A549 (cell line): ENCODE data around the gene ADAM12. TPM values are rescaled to one million over a fixed set of nuclear protein-coding genes. Genes with fewer than 3 reads are reported as not detected.

Source experiments
- ATAC-seq, 2 experiments: fragments of 200-7000 bp in 1 of 2; fragments of >200 bp in 1 of 2; cut with Nextera tagmentation in 1 of 2; cut with Tn5 transposase in 1 of 2; 3 replicates each; pipeline versions ENCODE4 v1.8.0 to v1.9.1; 2018 to 2020; ENCODE audit warnings: mild to moderate bottlenecking in 1 of 2, moderate library complexity in 1 of 2
- CTCF ChIA-PET: fragments of 300-600 bp; sonication (Branson Sonifier 250); formaldehyde crosslinking; extraction: SDS; loops from one replicate; lab custom pipeline; 2021; ENCODE audit warnings: antibody characterized with exemption, inconsistent platforms; lab: Yijun Ruan, JAX
- POLR2A ChIA-PET: fragments of 350-600 bp; formaldehyde crosslinking; extraction: SDS; loops from one replicate; lab custom pipeline; 2021; ENCODE audit warnings: antibody characterized with exemption, inconsistent platforms; lab: Yijun Ruan, JAX
- DNase-seq, 2 experiments: peaks; one replicate each; pipeline versions ENCODE4 v3.0.0 to v3.0.0-alpha.2; 2011 to 2016; ENCODE audit warnings: low read depth in 1 of 2, low spot score in 1 of 2
- FAIRE-seq: peaks from 2 replicates; lab custom pipeline; 2011; peaks lifted over from hg19 to GRCh38; lab: Jason Lieb, UNC
- H3K27ac ChIP-seq, 2 experiments: fragments of >200 bp; sonication (Bioruptor Twin); formaldehyde crosslinking; 3 replicates each; pipeline ENCODE4 v1.5.1; 2016 to 2017
- H3K4me1 ChIP-seq: fragments of >200 bp; sonication (Bioruptor Twin); formaldehyde crosslinking; 3 replicates; pipeline ENCODE4 v1.6.1; 2016
- H3K4me2 ChIP-seq: fragments of >200 bp; sonication (Bioruptor Twin); formaldehyde crosslinking; 3 replicates; pipeline ENCODE4 v1.6.1; 2016
- H3K4me3 ChIP-seq: fragments of >200 bp; sonication (Bioruptor Twin); formaldehyde crosslinking; 3 replicates; pipeline ENCODE4 v1.5.1; 2016
- H3K9me3 ChIP-seq: fragments of >200 bp; sonication (Bioruptor Twin); formaldehyde crosslinking; 3 replicates; pipeline ENCODE4 v1.6.1; 2016
- ATOH8 ChIP-seq: fragments of 250-450 bp; sonication (Bioruptor Pico); IDR thresholded peaks from 2 replicates; pipeline ENCODE4 v1.5.0; 2020; ENCODE audit warnings: low read depth, mild to moderate bottlenecking, moderate library complexity
- CBX2 ChIP-seq: fragments of 200-600 bp; sonication (generic); IDR thresholded peaks from 2 replicates; pipeline ENCODE4 v1.6.1; 2016; ENCODE audit warnings: low read depth, mild to moderate bottlenecking, borderline replicate concordance
- CBX8 ChIP-seq: fragments of 200-600 bp; sonication (generic); IDR thresholded peaks from 2 replicates; pipeline ENCODE4 v1.6.1; 2016
- CHD4 ChIP-seq: fragments of 200-600 bp; sonication (generic); IDR thresholded peaks from 2 replicates; pipeline ENCODE4 v1.6.1; 2016; ENCODE audit warnings: antibody characterized with exemption, mild to moderate bottlenecking, borderline replicate concordance
- CTCF ChIP-seq: fragments of >200 bp; sonication (Bioruptor Twin); formaldehyde crosslinking; IDR thresholded peaks from 3 replicates; pipeline ENCODE4 v1.5.1; 2016
- EHF ChIP-seq: fragments of 250-450 bp; sonication (Bioruptor Pico); IDR thresholded peaks from 2 replicates; pipeline ENCODE4 v1.5.0; 2020; ENCODE audit warnings: mild to moderate bottlenecking
- ESRRA ChIP-seq: fragments of 150-350 bp; IDR thresholded peaks from 2 replicates; pipeline ENCODE4 v1.6.1; 2014; ENCODE audit warnings: mild to moderate bottlenecking, low read length, borderline replicate concordance
- FOSL2 ChIP-seq, 2 experiments: fragments of 450-650 bp in 1 of 2; fragments of >200 bp in 1 of 2; sonication (Bioruptor Twin) in 1 of 2; formaldehyde crosslinking; IDR thresholded peaks; 2 replicates each; pipeline versions ENCODE4 v1.5.0 to v1.6.1; 2016 to 2020; ENCODE audit warnings: mild to moderate bottlenecking in 1 of 2, moderate library complexity in 1 of 2
- GATA3 ChIP-seq: IDR thresholded peaks from 2 replicates; pipeline ENCODE4 v1.6.1; 2012; ENCODE audit warnings: borderline replicate concordance
- HES2 ChIP-seq: fragments of >200 bp; sonication (Bioruptor Twin); formaldehyde crosslinking; IDR thresholded peaks from 2 replicates; pipeline ENCODE4 v1.6.1; 2016
- HEYL ChIP-seq: fragments of 250-450 bp; sonication (Bioruptor Pico); IDR thresholded peaks from 2 replicates; pipeline ENCODE4 v1.8.0; 2021; ENCODE audit warnings: mild to moderate bottlenecking, moderate library complexity
- HMGXB4 ChIP-seq: fragments of 250-450 bp; sonication (Bioruptor Pico); IDR thresholded peaks from 2 replicates; pipeline ENCODE4 v1.5.0; 2021; ENCODE audit warnings: mild to moderate bottlenecking, moderate library complexity, borderline replicate concordance
- HOXB5 ChIP-seq: fragments of 250-450 bp; sonication (Bioruptor Pico); IDR thresholded peaks from 2 replicates; pipeline ENCODE4 v1.5.0; 2020; ENCODE audit warnings: mild to moderate bottlenecking, moderate library complexity
- KDM1A ChIP-seq: fragments of 200-600 bp; sonication (generic); IDR thresholded peaks from 2 replicates; pipeline ENCODE4 v1.6.1; 2016; ENCODE audit warnings: low read depth, mild to moderate bottlenecking
- KDM5A ChIP-seq: fragments of 200-600 bp; sonication (generic); IDR thresholded peaks from 2 replicates; pipeline ENCODE4 v1.6.1; 2016; ENCODE audit warnings: antibody characterized with exemption, mild to moderate bottlenecking
- MYC ChIP-seq: IDR thresholded peaks from 2 replicates; pipeline ENCODE4 v1.6.1; 2012; ENCODE audit warnings: mild to moderate bottlenecking, inconsistent platforms, low read length, improper control_type of control experiment, borderline replicate concordance
- NR3C1 ChIP-seq: fragments of >200 bp; sonication (Bioruptor Twin); formaldehyde crosslinking; IDR thresholded peaks from 3 replicates; pipeline ENCODE4 v1.6.1; 2017
- PHF8 ChIP-seq: fragments of 200-600 bp; sonication (generic); IDR thresholded peaks from 2 replicates; pipeline ENCODE4 v1.6.1; 2016; ENCODE audit warnings: low read depth, mild to moderate bottlenecking, antibody characterized with exemption, moderate library complexity, borderline replicate concordance
- POLR2A ChIP-seq: IDR thresholded peaks from 2 replicates; pipeline ENCODE4 v1.6.1; 2012; ENCODE audit warnings: mild to moderate bottlenecking, low read length
- RAD21 ChIP-seq, 2 experiments: fragments of >200 bp in 1 of 2; sonication (Bioruptor Twin) in 1 of 2; formaldehyde crosslinking in 1 of 2; IDR thresholded peaks in 1 of 2; conservative IDR thresholded peaks in 1 of 2; 2 replicates in 1 of 2; 3 replicates in 1 of 2; pipeline ENCODE4 v1.6.1; 2012 to 2018; ENCODE audit warnings: inconsistent platforms in 1 of 2
- RNF2 ChIP-seq: fragments of 200-600 bp; sonication (generic); IDR thresholded peaks from 2 replicates; pipeline ENCODE4 v1.6.1; 2016; ENCODE audit warnings: low read depth, mild to moderate bottlenecking, antibody characterized with exemption, moderate library complexity, borderline replicate concordance
- SMC3 ChIP-seq: fragments of >200 bp; sonication (Bioruptor Twin); formaldehyde crosslinking; IDR thresholded peaks from 3 replicates; pipeline ENCODE4 v1.6.1; 2018; ENCODE audit warnings: inconsistent platforms
- SREBF2 ChIP-seq: fragments of 450-650 bp; IDR thresholded peaks from 2 replicates; pipeline ENCODE4 v1.6.1; 2014; ENCODE audit warnings: mild to moderate bottlenecking, moderate library complexity
- ZFP36 ChIP-seq: fragments of 450-650 bp; IDR thresholded peaks from 2 replicates; pipeline ENCODE4 v1.6.1; 2014; ENCODE audit warnings: borderline replicate concordance; ENCODE audit not compliant: partially characterized antibody
- ZNF302 ChIP-seq: fragments of 250-450 bp; sonication (Bioruptor Pico); IDR thresholded peaks from 2 replicates; pipeline ENCODE4 v1.9.0; 2021; ENCODE audit warnings: inconsistent platforms, mild to moderate bottlenecking, moderate library complexity
- ZSCAN20 ChIP-seq: fragments of 250-450 bp; sonication (Bioruptor Pico); IDR thresholded peaks from 2 replicates; pipeline ENCODE4 v1.8.0; 2022; ENCODE audit warnings: mild to moderate bottlenecking, moderate library complexity
- WGBS: methylation state at CpG from one replicate; pipeline ENCODE4 v1.1.6; 2017; ENCODE audit errors: missing lambda C conversion rate; 5-methylcytosine and 5-hydroxymethylcytosine counted together
- polyA plus RNA-seq, 4 experiments: library from polyadenylated mRNA; depleted of rRNA in 3 of 4; stranded (reverse); fragments of >200 nt; fragmentation: RNase III in 1 of 4; extraction: RNeasy Plus Mini Kit Qiagen cat#74134 plus additional on column Dnase treatment in 1 of 4; gene quantifications; 2 replicates in 3 of 4; 3 replicates in 1 of 4; pipeline ENCODE4 v1.2.3, GENCODE V29; 2011 to 2017

Gene ADAM12
- polyA plus RNA-seq, 2 of the 4 experiments (the other 2 are of a cell fraction): 1.6 to 4.8 TPM

GRCh38 chr10:126337251-126337810, 50.9 kb downstream of the ADAM12 start (continued):
- no peak for TF ChIP-seq HMGXB4 (CRISPR knock-in tag)
- TF ChIP-seq FOSL2 (IDR thresholded peaks at IDR 0.05): no peak
- TF ChIP-seq FOSL2 (CRISPR knock-in tag; IDR thresholded peaks at IDR 0.05): no peak
- TF ChIP-seq ZFP36: no peak

- Histone ChIP-seq H3K4me2 (no peak overlapping the region), H3K27ac (no peak overlapping the region), H3K9me3 (no peaks in the 10 kb centered on the region), H3K4me1 (peaks cover 6% of the 10 kb centered on the region), H3K4me3 (no peak overlapping the region)
- FAIRE-seq: no peak
- TF ChIP-seq MYC: no peak
- no peak for TF ChIP-seq SMC3
- no peak for TF ChIP-seq NR3C1
- DNase-seq: no peak
- CTCF ChIA-PET: interaction anchor here (1.6 kb wide), 1 partner anchor 298 kb away, joined by 3 read pairs; no protein-coding TSS in a partner anchor
- 67% methylated on average over 9 of the region's 9 CpGs for WGBS
- ATAC-seq: no peak
- POLR2A ChIA-PET: no interaction called here
Observed at GRCh38 chr10:126336801-126337200, 51.5 kb downstream of the ADAM12 start.

- ChIA-PET CTCF (no interaction called here), POLR2A (no interaction called here)
- Histone ChIP-seq H3K4me3 (no peak overlapping the region), H3K4me2 (no peak overlapping the region), H3K9me3 (no peaks in the 10 kb centered on the region), H3K27ac (no peak overlapping the region), H3K4me1 (peaks cover 6% of the 10 kb centered on the region)
- no peak for ATAC-seq
- WGBS: 51% methylated on average over 2 of the region's 2 CpGs
- TF ChIP-seq RAD21 (conservative IDR thresholded peaks at IDR 0.05 in 1 of 2, IDR thresholded peaks at IDR 0.05 in 1 of 2): no peak
- TF ChIP-seq POLR2A: no peak
- TF ChIP-seq NR3C1: no peak
- TF ChIP-seq CHD4: no peak
- no peak for TF ChIP-seq CBX8
- TF ChIP-seq CBX2: no peak
- no peak for TF ChIP-seq EHF (CRISPR knock-in tag)
- DNase-seq: no peak
- FAIRE-seq: no peak
Observed at GRCh38 chr10:126334272-126334671, 54.0 kb downstream of the ADAM12 start.

GRCh38 chr10:126332576-126332975, 55.7 kb downstream of the ADAM12 start:
- Histone ChIP-seq H3K27ac (no peak overlapping the region), H3K4me2 (no peak overlapping the region), H3K4me3 (no peak overlapping the region), H3K4me1 (peaks cover 6% of the 10 kb centered on the region), H3K9me3 (no peaks in the 10 kb centered on the region)
- no peak for DNase-seq
- WGBS: 59% methylated on average over 14 of the region's 14 CpGs
- CTCF ChIA-PET: no interaction called here
- no peak for ATAC-seq
- no peak for FAIRE-seq
- TF ChIP-seq GATA3: no peak
- TF ChIP-seq RNF2: no peak
- no peak for TF ChIP-seq ZNF302
- TF ChIP-seq HOXB5 (CRISPR knock-in tag): no peak
- TF ChIP-seq PHF8: no peak
- no peak for TF ChIP-seq CTCF
- no peak for TF ChIP-seq FOSL2 (IDR thresholded peaks at IDR 0.05)
- TF ChIP-seq FOSL2 (CRISPR knock-in tag; IDR thresholded peaks at IDR 0.05): no peak
- TF ChIP-seq ATOH8: no peak
- no peak for TF ChIP-seq HEYL (CRISPR knock-in tag)
- no peak for TF ChIP-seq KDM5A
- TF ChIP-seq KDM1A: no peak
- no peak for TF ChIP-seq CHD4
- no peak for TF ChIP-seq NR3C1
- no peak for TF ChIP-seq SREBF2
- TF ChIP-seq ESRRA: no peak
- no peak for TF ChIP-seq HES2
- no peak for TF ChIP-seq CBX2
- no peak for TF ChIP-seq SMC3
- no peak for TF ChIP-seq ZSCAN20 (CRISPR knock-in tag)
- POLR2A ChIA-PET: no interaction called here
